Mesendoderm (in vitro differentiated cells): ENCODE results near the gene RAMP2.
A peak's percentile ranks its signal among the peaks of the same experiment; 100 is the strongest.

Source experiments
- DNase-seq: peaks from one replicate; pipeline ENCODE4 v3.0.0; 2013
- H2AK5ac ChIP-seq: 2 replicates; pipeline ENCODE4 v1.6.1; 2013; ENCODE audit warnings: low read length, inconsistent platforms
- H2BK120ac ChIP-seq: 2 replicates; pipeline ENCODE4 v1.6.1; 2013; ENCODE audit warnings: low read depth, mild to moderate bottlenecking, low read length, moderate library complexity, mixed read lengths
- H2BK15ac ChIP-seq: replicated peaks from 2 replicates; pipeline ENCODE4 v1.6.1; 2013; ENCODE audit warnings: low read depth, mild to moderate bottlenecking, moderate library complexity
- H2BK5ac ChIP-seq: 2 replicates; pipeline ENCODE4 v1.6.1; 2013; ENCODE audit warnings: low read length, inconsistent platforms
- H3K18ac ChIP-seq: 2 replicates; pipeline ENCODE4 v1.6.1; 2013; ENCODE audit warnings: mild to moderate bottlenecking, low read length, mixed read lengths
- H3K23ac ChIP-seq: one replicate; pipeline ENCODE4 v1.6.1; 2013; ENCODE audit warnings: low read length
- H3K27ac ChIP-seq: 2 replicates; pipeline ENCODE4 v1.5.1; 2013; ENCODE audit warnings: low read depth, mild to moderate bottlenecking, inconsistent platforms, low read length, moderate library complexity
- H3K27me3 ChIP-seq: 2 replicates; pipeline ENCODE4 v1.6.1; 2013; ENCODE audit warnings: low read length, control low read depth, mild to moderate bottlenecking, inconsistent platforms; ENCODE audit not compliant: insufficient read depth, poor library complexity
- H3K36me3 ChIP-seq: 2 replicates; pipeline ENCODE4 v1.6.1; 2013; ENCODE audit warnings: low read length, inconsistent platforms; ENCODE audit not compliant: control insufficient read depth, insufficient read depth
- H3K4ac ChIP-seq: one replicate; pipeline ENCODE4 v1.6.1; 2013; ENCODE audit warnings: low read depth, mild to moderate bottlenecking, low read length, moderate library complexity
- H3K4me1 ChIP-seq: 2 replicates; pipeline ENCODE4 v1.6.1; 2013; ENCODE audit warnings: low read depth, low read length, inconsistent platforms; ENCODE audit not compliant: control insufficient read depth
- H3K4me2 ChIP-seq: 2 replicates; pipeline ENCODE4 v1.6.1; 2013; ENCODE audit warnings: low read length
- H3K4me3 ChIP-seq: 2 replicates; pipeline ENCODE4 v1.5.1; 2013; ENCODE audit warnings: mild to moderate bottlenecking, low read length
- H3K56ac ChIP-seq: one replicate; pipeline ENCODE4 v1.6.1; 2013; ENCODE audit warnings: low read length
- H3K79me1 ChIP-seq: 2 replicates; pipeline ENCODE4 v1.6.1; 2013; ENCODE audit warnings: low read length, inconsistent platforms
- H3K79me2 ChIP-seq: 2 replicates; pipeline ENCODE4 v1.6.1; 2013; ENCODE audit warnings: mild to moderate bottlenecking, low read length; ENCODE audit not compliant: control insufficient read depth, insufficient read depth
- H3K9ac ChIP-seq: 2 replicates; pipeline ENCODE4 v1.6.1; 2013; ENCODE audit warnings: low read length, inconsistent platforms
- H4K5ac ChIP-seq: one replicate; pipeline ENCODE4 v1.6.1; 2013; ENCODE audit warnings: low read length
- H4K8ac ChIP-seq: one replicate; pipeline ENCODE4 v1.6.1; 2013; ENCODE audit warnings: low read depth, mild to moderate bottlenecking, control low read depth, low read length, moderate library complexity
- WGBS: extraction: QIAGEN DNeasy Blood & Tissue Kit; methylation state at CpG from one replicate; pipeline ENCODE4 v1.1.7; 2013; ENCODE audit warnings: low lambda C conversion rate, missing lambda C conversion rate; ENCODE audit not compliant: insufficient coverage; ENCODE audit errors: extremely low coverage; 5-methylcytosine and 5-hydroxymethylcytosine counted together

Gene RAMP2

DNA sequence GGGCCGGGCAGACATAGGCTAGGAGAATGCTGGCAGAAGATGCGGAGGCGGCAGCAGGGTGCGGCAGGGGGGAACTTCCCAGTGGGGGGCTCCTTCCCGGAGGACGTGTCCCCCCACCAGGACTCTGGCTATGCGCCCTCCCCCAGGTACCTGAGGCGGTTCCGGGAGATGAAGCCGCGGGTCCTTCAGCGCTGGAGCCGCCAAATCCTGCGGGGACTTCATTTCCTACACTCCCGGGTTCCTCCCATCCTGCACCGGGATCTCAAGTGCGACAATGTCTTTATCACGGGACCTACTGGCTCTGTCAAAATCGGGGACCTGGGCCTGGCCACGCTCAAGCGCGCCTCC is 22.7 kb downstream of the RAMP2 start:
- Histone ChIP-seq H3K79me2 (no peaks in the 10 kb centered on the region), H2BK120ac (no peak overlapping the region), H3K36me3 (no peaks in the 10 kb centered on the region), H3K4me3 (no peak overlapping the region), H3K9ac (no peak overlapping the region), H3K56ac (no peak overlapping the region), H2BK15ac (no peak overlapping the region), H3K4me2 (no peak overlapping the region), H4K5ac (no peak overlapping the region), H3K4ac (no peak overlapping the region), H2BK5ac (no peak overlapping the region), H3K23ac (no peak overlapping the region), H4K8ac (no peak overlapping the region), H3K27ac (peak overlapping the region; percentile 6), H3K4me1 (peaks cover 3% of the 10 kb centered on the region), H3K79me1 (no peaks in the 10 kb centered on the region), H3K27me3 (peaks cover 6% of the 10 kb centered on the region), H3K18ac (no peak overlapping the region), H2AK5ac (no peak overlapping the region)
- no peak for DNase-seq
- no CpG with 5 or more reads among the region's 22 CpGs for WGBS

DNA sequence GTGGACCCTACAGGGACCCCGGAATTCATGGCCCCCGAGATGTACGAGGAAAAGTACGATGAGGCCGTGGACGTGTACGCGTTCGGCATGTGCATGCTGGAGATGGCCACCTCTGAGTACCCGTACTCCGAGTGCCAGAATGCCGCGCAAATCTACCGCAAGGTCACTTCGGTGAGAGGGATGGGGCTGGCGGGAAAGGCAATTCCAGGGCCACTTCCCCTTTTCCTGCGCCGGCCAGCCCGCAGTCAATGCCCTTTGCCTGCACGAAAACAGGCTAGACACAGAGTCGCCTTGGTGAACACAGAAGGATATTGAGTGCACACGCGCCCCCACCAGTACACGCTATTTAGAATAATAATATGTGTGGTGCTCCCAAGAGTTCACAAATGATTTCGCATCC is 23.4 kb downstream of the RAMP2 start:
- H3K4me2 ChIP-seq = no peak overlapping the region
- no CpG with 5 or more reads among the region's 25 CpGs for WGBS
- no peaks in the 10 kb centered on the region for H3K79me1 ChIP-seq

DNA sequence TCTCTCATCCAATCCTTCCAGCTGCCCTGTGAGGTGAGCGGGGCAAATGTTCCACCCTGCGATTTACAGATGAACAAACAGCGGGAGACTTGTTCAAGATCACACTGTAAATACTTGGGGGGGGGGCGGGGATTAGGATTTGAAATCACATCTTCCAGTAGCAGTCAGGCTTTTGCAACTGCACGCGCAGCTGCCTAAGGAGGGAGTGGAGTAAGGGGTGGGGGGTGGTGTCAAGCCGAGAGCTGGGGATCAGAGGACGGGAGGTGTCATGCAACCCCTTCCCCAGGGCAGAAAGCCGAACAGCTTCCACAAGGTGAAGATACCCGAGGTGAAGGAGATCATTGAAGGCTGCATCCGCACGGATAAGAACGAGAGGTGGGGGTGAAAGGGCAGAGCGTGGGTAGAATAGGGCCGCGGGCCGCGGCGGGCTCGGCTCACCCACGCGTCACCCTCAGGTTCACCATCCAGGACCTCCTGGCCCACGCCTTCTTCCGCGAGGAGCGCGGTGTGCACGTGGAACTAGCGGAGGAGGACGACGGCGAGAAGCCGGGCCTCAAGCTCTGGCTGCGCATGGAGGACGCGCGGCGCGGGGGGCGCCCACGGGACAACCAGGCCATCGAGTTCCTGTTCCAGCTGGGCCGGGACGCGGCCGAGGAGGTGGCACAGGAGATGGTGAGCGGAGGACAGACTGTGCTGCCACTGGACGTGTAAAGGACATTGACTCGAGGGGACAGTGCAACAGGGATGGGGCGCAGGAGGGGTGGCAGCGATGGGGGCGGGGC is 24.0 kb downstream of the RAMP2 start:
- no peak overlapping the region for H2BK15ac ChIP-seq
- no peaks in the 10 kb centered on the region for H3K79me1 ChIP-seq
- no peak overlapping the region for H3K56ac ChIP-seq
- H3K27ac ChIP-seq = no peak overlapping the region
- H4K8ac ChIP-seq = no peak overlapping the region
- H3K4me3 ChIP-seq = no peak overlapping the region
- no CpG with 5 or more reads among the region's 52 CpGs for WGBS
- H3K79me2 ChIP-seq = no peaks in the 10 kb centered on the region
- no peak overlapping the region for H3K9ac ChIP-seq
- H3K23ac ChIP-seq = no peak overlapping the region
- H4K5ac ChIP-seq = no peak overlapping the region
- no peak overlapping the region for H3K4ac ChIP-seq
- H3K4me1 ChIP-seq = peaks cover 1% of the 10 kb centered on the region
- no peak overlapping the region for H3K4me2 ChIP-seq
- peaks cover 6% of the 10 kb centered on the region for H3K27me3 ChIP-seq
- DNase-seq = no peak
- no peak overlapping the region for H3K18ac ChIP-seq
- no peak overlapping the region for H2BK5ac ChIP-seq
- no peaks in the 10 kb centered on the region for H3K36me3 ChIP-seq
- no peak overlapping the region for H2BK120ac ChIP-seq
- H2AK5ac ChIP-seq = no peak overlapping the region

More for the DNA sequence above, 23.4 kb downstream of the RAMP2 start:
- no peak overlapping the region for H3K4me3 ChIP-seq
- H3K36me3 ChIP-seq = no peaks in the 10 kb centered on the region
- no peaks in the 10 kb centered on the region for H3K79me2 ChIP-seq
- no peak overlapping the region for H3K27ac ChIP-seq
- no peak for DNase-seq
- no peak overlapping the region for H3K23ac ChIP-seq
- H3K4me1 ChIP-seq = peaks cover 3% of the 10 kb centered on the region
- no peak overlapping the region for H2BK5ac ChIP-seq
- no peak overlapping the region for H2BK120ac ChIP-seq
- H2AK5ac ChIP-seq = no peak overlapping the region
- no peak overlapping the region for H4K5ac ChIP-seq
- H3K18ac ChIP-seq = no peak overlapping the region
- H3K4ac ChIP-seq = no peak overlapping the region
- no peak overlapping the region for H2BK15ac ChIP-seq
- no peak overlapping the region for H3K9ac ChIP-seq
- H3K27me3 ChIP-seq = peaks cover 6% of the 10 kb centered on the region
- no peak overlapping the region for H4K8ac ChIP-seq
- H3K56ac ChIP-seq = no peak overlapping the region

DNA sequence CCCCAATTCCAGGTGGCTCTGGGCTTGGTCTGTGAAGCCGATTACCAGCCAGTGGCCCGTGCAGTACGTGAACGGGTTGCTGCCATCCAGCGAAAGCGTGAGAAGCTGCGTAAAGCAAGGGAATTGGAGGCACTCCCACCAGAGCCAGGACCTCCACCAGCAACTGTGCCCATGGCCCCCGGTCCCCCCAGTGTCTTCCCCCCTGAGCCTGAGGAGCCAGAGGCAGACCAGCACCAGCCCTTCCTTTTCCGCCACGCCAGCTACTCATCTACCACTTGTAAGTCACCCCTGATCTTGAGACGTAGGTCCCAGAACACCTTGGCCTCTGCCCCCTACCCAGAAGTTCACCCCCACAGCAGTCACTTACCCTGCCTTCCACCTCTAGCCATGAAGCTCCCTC is 26.2 kb downstream of the RAMP2 start:
- no peak overlapping the region for H3K56ac ChIP-seq
- H3K4me2 ChIP-seq = no peak overlapping the region
- no peak overlapping the region for H3K27ac ChIP-seq
- no peak overlapping the region for H3K9ac ChIP-seq
- H3K4me3 ChIP-seq = no peak overlapping the region
- H3K79me2 ChIP-seq = no peaks in the 10 kb centered on the region
- H4K5ac ChIP-seq = no peak overlapping the region
- no peak overlapping the region for H3K18ac ChIP-seq
- no CpG with 5 or more reads among the region's 11 CpGs for WGBS
- H3K27me3 ChIP-seq = no peaks in the 10 kb centered on the region
- no peak overlapping the region for H3K23ac ChIP-seq
- no peak overlapping the region for H2BK120ac ChIP-seq
- H3K4me1 ChIP-seq = no peaks in the 10 kb centered on the region
- no peaks in the 10 kb centered on the region for H3K36me3 ChIP-seq
- no peak for DNase-seq
- H4K8ac ChIP-seq = no peak overlapping the region
- H3K4ac ChIP-seq = no peak overlapping the region
- no peak overlapping the region for H2AK5ac ChIP-seq
- no peak overlapping the region for H2BK5ac ChIP-seq
- H3K79me1 ChIP-seq = no peaks in the 10 kb centered on the region
- no peak overlapping the region for H2BK15ac ChIP-seq

DNA sequence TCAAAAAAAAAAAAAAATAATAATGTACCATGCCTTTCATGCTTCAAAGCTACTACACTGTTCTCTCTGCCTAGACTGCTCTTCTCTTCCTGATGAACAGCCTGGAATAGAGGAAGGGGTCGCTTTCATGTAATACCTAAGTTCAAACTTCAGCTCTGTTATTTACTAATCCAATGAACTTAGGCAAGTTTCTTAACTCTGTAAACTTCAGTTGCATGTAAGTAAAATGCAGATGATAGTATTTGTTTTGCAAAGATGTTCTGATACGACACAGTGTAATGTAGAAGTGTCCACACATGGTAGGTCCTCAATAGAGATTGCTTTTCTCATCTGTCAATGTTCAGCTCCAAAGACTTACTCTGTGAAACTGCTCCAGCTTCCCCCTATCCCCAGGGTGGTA is 30.9 kb downstream of the RAMP2 start:
- no peak overlapping the region for H3K56ac ChIP-seq
- no CpG with 5 or more reads among the region's 2 CpGs for WGBS
- DNase-seq = no peak
- no peak overlapping the region for H3K4ac ChIP-seq
- H3K4me1 ChIP-seq = no peaks in the 10 kb centered on the region
- H3K9ac ChIP-seq = no peak overlapping the region
- no peak overlapping the region for H3K4me2 ChIP-seq
- no peak overlapping the region for H3K4me3 ChIP-seq
- H3K23ac ChIP-seq = no peak overlapping the region
- no peak overlapping the region for H2BK5ac ChIP-seq
- no peak overlapping the region for H3K18ac ChIP-seq
- no peak overlapping the region for H4K5ac ChIP-seq
- H3K79me2 ChIP-seq = no peaks in the 10 kb centered on the region
- no peak overlapping the region for H2BK120ac ChIP-seq
- no peak overlapping the region for H4K8ac ChIP-seq
- no peak overlapping the region for H2AK5ac ChIP-seq
- no peaks in the 10 kb centered on the region for H3K79me1 ChIP-seq
- no peak overlapping the region for H2BK15ac ChIP-seq
- no peaks in the 10 kb centered on the region for H3K27me3 ChIP-seq
- no peak overlapping the region for H3K27ac ChIP-seq
- H3K36me3 ChIP-seq = no peaks in the 10 kb centered on the region

DNA sequence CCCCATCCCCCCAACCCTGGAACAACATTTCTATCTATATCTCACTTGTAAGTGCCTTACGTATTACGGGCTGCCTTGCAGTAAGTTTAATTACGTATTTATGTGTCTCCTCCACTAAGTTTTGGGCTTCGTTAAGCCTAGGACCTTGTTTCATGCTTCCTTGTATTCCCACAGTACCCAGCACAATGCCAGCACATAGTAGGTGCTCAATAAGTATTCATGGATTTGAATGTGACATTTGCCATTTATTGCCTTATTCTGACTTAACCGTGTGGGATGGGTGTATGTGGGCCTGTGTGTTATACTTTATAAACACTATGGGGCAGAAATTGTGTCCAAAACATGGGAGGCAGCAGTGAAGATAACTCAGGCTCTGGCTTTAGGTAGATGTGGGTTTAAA is 31.5 kb downstream of the RAMP2 start:
- Histone ChIP-seq H2AK5ac (no peak overlapping the region), H3K9ac (no peak overlapping the region), H3K18ac (no peak overlapping the region), H3K27me3 (no peaks in the 10 kb centered on the region), H3K79me2 (no peaks in the 10 kb centered on the region), H4K8ac (no peak overlapping the region), H3K4me2 (no peak overlapping the region), H3K4me3 (no peak overlapping the region), H3K4ac (no peak overlapping the region), H3K36me3 (no peaks in the 10 kb centered on the region), H2BK5ac (no peak overlapping the region), H4K5ac (no peak overlapping the region), H3K4me1 (peaks cover 1% of the 10 kb centered on the region), H3K27ac (no peak overlapping the region), H2BK120ac (no peak overlapping the region), H3K23ac (no peak overlapping the region), H2BK15ac (no peak overlapping the region), H3K56ac (no peak overlapping the region), H3K79me1 (peaks cover 2% of the 10 kb centered on the region)
- no peak for DNase-seq
- no CpG with 5 or more reads among the region's 5 CpGs for WGBS
